Naive thymus-derived CD4-positive, alpha-beta T cell (primary cell): ENCODE measurements around the gene HKDC1. TPM values are rescaled to one million over a fixed set of nuclear protein-coding genes. Genes with fewer than 3 reads are reported as not detected.

Source experiments
- ATAC-seq: fragments of 150-1000 bp; cut with Tn5 transposase; 2 replicates; pipeline ENCODE4 v1.10.0; 2021; ENCODE audit warnings: mild to moderate bottlenecking, moderate library complexity
- CTCF ChIA-PET: fragments of 350-600 bp; sonication (Branson Sonifier 250); formaldehyde crosslinking; loops from one replicate; lab custom pipeline; 2021; ENCODE audit warnings: antibody characterized with exemption; lab: Charles Lee
- POLR2A ChIA-PET: fragments of 350-600 bp; sonication (Branson Sonifier 250); formaldehyde crosslinking; loops from one replicate; lab custom pipeline; 2021; ENCODE audit warnings: antibody characterized with exemption, inconsistent platforms; lab: Charles Lee
- DNase-seq, 9 donors: peaks; one replicate each; pipeline versions ENCODE4 v3.0.0 to v3.0.0-alpha.2; 2020 to 2022; ENCODE audit warnings: mixed read lengths in 1 of 9
- H3K27ac ChIP-seq: one replicate; pipeline ENCODE4 v1.7.0; 2013; ENCODE audit warnings: mild to moderate bottlenecking, low read depth, low read length, moderate library complexity
- H3K27me3 ChIP-seq, 2 donors: one replicate each; pipeline ENCODE4 v1.7.0; 2013; ENCODE audit warnings: low read length in 2 of 2, mild to moderate bottlenecking in 2 of 2, moderate library complexity in 2 of 2; ENCODE audit not compliant: control insufficient read depth in 2 of 2, insufficient read depth in 2 of 2
- H3K36me3 ChIP-seq, 3 experiments: 1 replicate in 2 of 3; 2 replicates in 1 of 3; pipeline ENCODE4 v1.7.0; 2013; ENCODE audit warnings: low read length in 3 of 3, mild to moderate bottlenecking in 3 of 3, moderate library complexity in 1 of 3; ENCODE audit not compliant: insufficient read depth in 3 of 3, control insufficient read depth in 2 of 3
- H3K4me1 ChIP-seq, 2 donors: one replicate each; pipeline ENCODE4 v1.7.0; 2013; ENCODE audit warnings: low read length in 2 of 2, mild to moderate bottlenecking in 2 of 2, moderate library complexity in 1 of 2; ENCODE audit not compliant: control insufficient read depth in 2 of 2, insufficient read depth in 2 of 2
- H3K4me3 ChIP-seq: 2 replicates; pipeline ENCODE4 v1.7.0; 2013; ENCODE audit warnings: mild to moderate bottlenecking, low read length
- H3K9me3 ChIP-seq, 3 experiments: 1 replicate in 2 of 3; 2 replicates in 1 of 3; pipeline ENCODE4 v1.7.0; 2013; ENCODE audit warnings: low read length in 3 of 3; ENCODE audit not compliant: control insufficient read depth in 2 of 3
- H3K27ac Mint-ChIP-seq, 9 donors: one replicate each; pipeline ENCODE4 v1.8.0; 2020 to 2022; ENCODE audit warnings: mixed read lengths in 9 of 9, mild to moderate bottlenecking in 8 of 9, moderate library complexity in 5 of 9, inconsistent platforms in 2 of 9
- H3K27me3 Mint-ChIP-seq, 5 donors: one replicate each; pipeline ENCODE4 v1.8.0; 2021 to 2022; ENCODE audit warnings: mixed read lengths in 5 of 5, mild to moderate bottlenecking in 1 of 5
- H3K36me3 Mint-ChIP-seq, 5 donors: one replicate each; pipeline ENCODE4 v1.8.0; 2020 to 2022; ENCODE audit warnings: mixed read lengths in 5 of 5, mild to moderate bottlenecking in 3 of 5, inconsistent platforms in 1 of 5
- H3K4me1 Mint-ChIP-seq, 7 donors: one replicate each; pipeline ENCODE4 v1.8.0; 2020 to 2022; ENCODE audit warnings: mixed read lengths in 7 of 7, mild to moderate bottlenecking in 3 of 7, inconsistent platforms in 1 of 7
- H3K4me3 Mint-ChIP-seq, 10 donors: one replicate each; pipeline ENCODE4 v1.8.0; 2020 to 2022; ENCODE audit warnings: mild to moderate bottlenecking in 10 of 10, mixed read lengths in 10 of 10, moderate library complexity in 6 of 10, inconsistent platforms in 2 of 10
- H3K9me3 Mint-ChIP-seq, 11 donors: one replicate each; pipeline ENCODE4 v1.8.0; 2020 to 2022; ENCODE audit warnings: mixed read lengths in 11 of 11, mild to moderate bottlenecking in 4 of 11, inconsistent platforms in 1 of 11, moderate library complexity in 1 of 11
- intact Hi-C, 2 donors: fragments of 100-400 bp; cut with micrococcal nuclease; formaldehyde crosslinking; loops; one replicate each; pipeline ENCODE4 v1.15.1; 2023
- polyA plus RNA-seq, 2 donors: library from polyadenylated mRNA; unstranded; fragments of 300-500 nt; fragmentation: Illumina TruSeq; gene quantifications; one replicate each; pipeline ENCODE4 v1.2.3, GENCODE V29; 2021
- total RNA-seq, 6 experiments: library from RNA in 5 of 6; stranded (reverse) in 5 of 6; gene quantifications; 1 replicate in 5 of 6; 2 replicates in 1 of 6; pipeline ENCODE4 v1.2.3 and lab custom pipeline; 2021 to 2026

The HKDC1 gene
- total and polyA plus RNA-seq, 7 experiments from 2014 or later = 1.9 to 10.9 (median 4.1) TPM

- no peak for DNase-seq
- peaks cover 0 to 32% (median 0%) of the 10 kb centered on the region in 3 experiments for H3K36me3 ChIP-seq
- intact Hi-C loops = no loop called here
- H3K4me1 Mint-ChIP-seq = peaks cover 0 to 18% (median 0%) of the 10 kb centered on the region in 7 donors
- no peak for ATAC-seq
- no peaks in the 10 kb centered on the region for H3K27me3 ChIP-seq
- H3K9me3 ChIP-seq = no peaks in the 10 kb centered on the region
- H3K4me1 ChIP-seq = no peaks in the 10 kb centered on the region
- H3K9me3 Mint-ChIP-seq = peaks cover 0 to 2% (median 0%) of the 10 kb centered on the region in 11 donors
- POLR2A ChIA-PET = no interaction called here
- H3K27ac ChIP-seq = no peak overlapping the region
- H3K27ac Mint-ChIP-seq = no peak overlapping the region
- H3K27me3 Mint-ChIP-seq = peaks cover 0 to 3% (median 0%) of the 10 kb centered on the region in 5 donors
- H3K36me3 Mint-ChIP-seq = peaks cover 0 to 39% (median 10%) of the 10 kb centered on the region in 5 donors
- CTCF ChIA-PET = no interaction called here
- no peak overlapping the region for H3K4me3 Mint-ChIP-seq
- H3K4me3 ChIP-seq = no peak overlapping the region
These were observed 41.1 kb downstream of the HKDC1 start for GRCh38 chr10:69261184-69261583.

- ChIA-PET POLR2A (no interaction called here), CTCF (no interaction called here)
- no peaks in the 10 kb centered on the region for H3K4me1 ChIP-seq
- H3K4me1 Mint-ChIP-seq = peaks cover 0 to 18% (median 0%) of the 10 kb centered on the region in 7 donors
- peaks cover 0 to 2% (median 0%) of the 10 kb centered on the region in 11 donors for H3K9me3 Mint-ChIP-seq
- ATAC-seq = no peak
- peak overlapping the region in 3 of 9 donors; percentile 27 to 47 (median 30) for H3K27ac Mint-ChIP-seq
- peak overlapping the region in 1 of 10 donors; percentile 28 for H3K4me3 Mint-ChIP-seq
- H3K9me3 ChIP-seq = no peaks in the 10 kb centered on the region
- H3K4me3 ChIP-seq = no peak overlapping the region
- peaks cover 0 to 6% (median 0%) of the 10 kb centered on the region in 5 donors for H3K27me3 Mint-ChIP-seq
- H3K36me3 Mint-ChIP-seq = peaks cover 0 to 42% (median 5%) of the 10 kb centered on the region in 5 donors
- no peak for DNase-seq
- no peaks in the 10 kb centered on the region for H3K27me3 ChIP-seq
- H3K36me3 ChIP-seq = peaks cover 0 to 34% (median 0%) of the 10 kb centered on the region in 3 experiments
- intact Hi-C loops = no loop called here
- no peak overlapping the region for H3K27ac ChIP-seq
These were observed 42.2 kb downstream of the HKDC1 start for GRCh38 chr10:69262292-69262751.

GRCh38 chr10:69265521-69265920, 45.4 kb downstream of the HKDC1 start:
- H3K27ac Mint-ChIP-seq = peak overlapping the region in 1 of 9 donors; percentile 36
- peaks cover 0 to 17% (median 0%) of the 10 kb centered on the region in 5 donors for H3K27me3 Mint-ChIP-seq
- H3K4me1 ChIP-seq = no peaks in the 10 kb centered on the region
- H3K4me1 Mint-ChIP-seq = peaks cover 0 to 18% (median 0%) of the 10 kb centered on the region in 7 donors
- intact Hi-C loops = no loop called here
- H3K9me3 ChIP-seq = no peaks in the 10 kb centered on the region
- no peak overlapping the region for H3K4me3 ChIP-seq
- peaks cover 0 to 20% (median 2%) of the 10 kb centered on the region in 5 donors for H3K36me3 Mint-ChIP-seq
- DNase-seq (no peak), ATAC-seq (no peak)
- H3K36me3 ChIP-seq = peaks cover 0 to 16% (median 0%) of the 10 kb centered on the region in 3 experiments
- H3K27me3 ChIP-seq = no peaks in the 10 kb centered on the region
- H3K4me3 Mint-ChIP-seq = no peak overlapping the region
- ChIA-PET POLR2A (no interaction called here), CTCF (no interaction called here)
- no peaks in the 10 kb centered on the region for H3K9me3 Mint-ChIP-seq
- H3K27ac ChIP-seq = no peak overlapping the region

- Mint-ChIP-seq H3K36me3 (peaks cover 0 to 11% (median 0%) of the 10 kb centered on the region in 5 donors), H3K27me3 (peaks cover 0 to 18% (median 0%) of the 10 kb centered on the region in 5 donors), H3K4me1 (peaks cover 0 to 10% (median 5%) of the 10 kb centered on the region in 7 donors), H3K4me3 (no peak overlapping the region), H3K27ac (no peak overlapping the region), H3K9me3 (no peaks in the 10 kb centered on the region)
- Histone ChIP-seq H3K27me3 (no peaks in the 10 kb centered on the region), H3K9me3 (no peaks in the 10 kb centered on the region), H3K36me3 (peaks cover 0 to 9% (median 0%) of the 10 kb centered on the region in 3 experiments), H3K27ac (no peak overlapping the region), H3K4me1 (no peaks in the 10 kb centered on the region), H3K4me3 (no peak overlapping the region)
- no peak for DNase-seq
- intact Hi-C loops = no loop called here
- no peak for ATAC-seq
- ChIA-PET CTCF (interaction anchor here (1.1 kb wide), 1 partner anchor 30 kb away, joined by 3 read pairs; no protein-coding TSS in a partner anchor), POLR2A (no interaction called here)
These were observed 48.8 kb downstream of the HKDC1 start for GRCh38 chr10:69268761-69269416.

GRCh38 chr10:69269761-69270160, 49.6 kb downstream of the HKDC1 start:
- no peaks in the 10 kb centered on the region for H3K9me3 ChIP-seq
- H3K4me3 ChIP-seq = no peak overlapping the region
- CTCF ChIA-PET = no interaction called here
- POLR2A ChIA-PET = no interaction called here
- no peaks in the 10 kb centered on the region for H3K4me1 ChIP-seq
- peaks cover 0 to 10% (median 0%) of the 10 kb centered on the region in 5 donors for H3K36me3 Mint-ChIP-seq
- no peaks in the 10 kb centered on the region for H3K9me3 Mint-ChIP-seq
- intact Hi-C loops = no loop called here
- H3K4me3 Mint-ChIP-seq = no peak overlapping the region
- peaks cover 0 to 10% (median 5%) of the 10 kb centered on the region in 7 donors for H3K4me1 Mint-ChIP-seq
- peak overlapping the region in 1 of 9 donors; percentile 25 for H3K27ac Mint-ChIP-seq
- no peak for DNase-seq
- H3K27me3 Mint-ChIP-seq = peaks cover 0 to 18% (median 0%) of the 10 kb centered on the region in 5 donors
- no peak overlapping the region for H3K27ac ChIP-seq
- H3K27me3 ChIP-seq = no peaks in the 10 kb centered on the region
- H3K36me3 ChIP-seq = peaks cover 0 to 9% (median 0%) of the 10 kb centered on the region in 3 experiments
- no peak for ATAC-seq

GRCh38 chr10:69270990-69271389, 50.9 kb downstream of the HKDC1 start:
- Histone ChIP-seq H3K27me3 (no peaks in the 10 kb centered on the region), H3K36me3 (peaks cover 0 to 9% (median 0%) of the 10 kb centered on the region in 3 experiments), H3K9me3 (no peaks in the 10 kb centered on the region), H3K4me3 (no peak overlapping the region), H3K27ac (no peak overlapping the region), H3K4me1 (no peaks in the 10 kb centered on the region)
- ATAC-seq (no peak), DNase-seq (no peak)
- Mint-ChIP-seq H3K9me3 (no peaks in the 10 kb centered on the region), H3K4me1 (peaks cover 0 to 10% (median 5%) of the 10 kb centered on the region in 7 donors), H3K27ac (no peak overlapping the region), H3K27me3 (peaks cover 0 to 15% (median 0%) of the 10 kb centered on the region in 5 donors), H3K4me3 (no peak overlapping the region), H3K36me3 (peaks cover 0 to 7% (median 0%) of the 10 kb centered on the region in 5 donors)
- ChIA-PET CTCF (no interaction called here), POLR2A (no interaction called here)
- intact Hi-C loops = no loop called here
